ENCODE data around the gene SORCS2.

The SORCS2 gene

DNA sequence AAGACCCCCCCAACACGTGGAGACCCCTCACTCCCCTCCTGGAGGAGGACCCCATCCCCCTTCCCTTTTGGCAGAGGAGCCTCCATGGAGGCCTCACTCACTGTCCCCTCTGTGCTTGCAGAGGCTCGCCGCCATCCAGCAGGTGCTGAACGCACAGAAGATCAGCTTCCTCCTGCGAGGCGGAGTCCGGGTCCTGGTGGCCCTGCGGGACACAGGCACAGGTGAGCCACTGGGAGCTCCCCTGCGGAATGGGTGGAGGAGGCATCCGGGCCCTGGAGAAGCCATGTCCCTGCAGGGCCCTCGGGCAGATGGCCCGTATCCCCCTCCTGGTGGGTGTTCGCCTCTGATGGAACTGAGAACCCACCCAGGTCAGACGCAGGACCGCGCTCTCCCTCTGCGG, 540.9 kb downstream of the SORCS2 start:
- no peak for DNase-seq (ENCODE audit: low spot score)

DNA sequence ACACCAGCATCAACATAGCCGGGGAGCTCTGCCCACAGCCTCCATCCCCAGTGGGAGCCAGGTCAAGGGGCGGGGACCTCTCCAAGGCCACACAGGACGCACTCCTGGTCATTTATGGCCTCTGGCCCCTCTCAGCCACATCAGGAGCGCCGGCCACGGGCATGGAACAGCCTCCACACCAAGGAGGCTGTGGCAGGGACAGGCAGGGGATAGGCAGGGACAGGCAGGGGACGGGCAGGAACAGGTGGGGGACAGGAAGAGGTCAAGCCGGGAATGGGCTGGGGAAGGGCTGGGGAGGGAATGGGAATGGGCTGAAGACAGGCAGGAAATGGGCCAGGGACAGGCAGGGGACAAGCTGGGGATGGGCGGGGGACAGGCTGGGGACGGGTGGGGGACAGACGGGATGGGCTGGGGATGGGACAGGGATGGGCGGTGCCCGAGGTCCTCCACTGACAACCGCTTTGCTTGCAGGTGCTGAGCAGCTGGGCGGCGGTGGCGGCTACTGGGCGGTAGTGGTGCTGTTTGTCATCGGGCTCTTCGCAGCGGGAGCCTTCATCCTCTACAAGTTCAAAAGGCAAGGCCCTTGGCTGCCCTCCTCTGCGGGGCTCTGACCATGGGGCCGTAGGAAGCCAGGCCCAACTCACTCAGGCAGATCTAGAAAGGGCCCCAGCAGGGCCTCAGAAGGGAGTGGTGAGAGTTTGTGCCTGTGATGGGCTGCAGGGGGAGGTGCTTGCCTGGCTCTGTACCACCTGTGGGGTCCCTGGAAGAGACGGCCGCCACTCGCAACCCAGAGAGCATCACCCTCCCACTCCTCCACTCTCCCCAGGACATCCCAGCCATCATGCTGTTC, 541.7 kb downstream of the SORCS2 start:
- DNase-seq (ENCODE audit: low spot score) = no peak

DNA sequence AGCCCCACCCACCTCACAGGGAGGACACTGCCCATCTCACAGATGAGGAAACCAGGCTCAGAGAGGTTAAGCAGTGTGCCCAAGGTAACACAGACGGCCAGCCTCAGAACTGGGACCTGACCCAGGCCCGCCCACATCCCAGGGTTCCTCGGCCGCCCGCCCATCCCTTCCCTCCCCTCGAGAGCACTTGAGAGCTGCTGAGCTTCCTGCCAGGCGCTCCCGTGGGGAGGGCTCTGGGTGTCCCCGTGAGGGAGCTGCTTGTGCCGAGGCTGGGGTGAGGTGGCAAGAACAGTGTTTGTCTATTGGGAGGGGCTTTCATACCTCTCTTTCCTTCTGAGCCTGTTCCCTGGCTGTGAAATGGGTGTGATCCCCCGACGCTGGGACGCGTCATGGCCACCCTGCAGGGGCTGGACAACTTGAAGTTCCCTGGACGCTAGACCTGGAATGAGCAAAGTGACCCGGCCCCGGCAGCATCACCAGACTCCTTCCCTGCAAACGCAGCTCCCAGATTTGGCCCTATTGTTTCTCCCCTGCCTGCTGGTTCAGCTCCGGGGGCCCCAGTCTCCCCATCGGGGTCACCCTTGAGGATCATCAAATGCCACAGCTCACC, 542.4 kb downstream of the SORCS2 start:
- DNase-seq (ENCODE audit: low spot score) = no peak

GRCh38 chr4:7735395-7735794, 543.1 kb downstream of the SORCS2 start:
- no peak for DNase-seq (ENCODE audit: low spot score)

GRCh38 chr4:7735961-7736360, 543.6 kb downstream of the SORCS2 start:
- DNase-seq (ENCODE audit: low spot score) = no peak

DNA sequence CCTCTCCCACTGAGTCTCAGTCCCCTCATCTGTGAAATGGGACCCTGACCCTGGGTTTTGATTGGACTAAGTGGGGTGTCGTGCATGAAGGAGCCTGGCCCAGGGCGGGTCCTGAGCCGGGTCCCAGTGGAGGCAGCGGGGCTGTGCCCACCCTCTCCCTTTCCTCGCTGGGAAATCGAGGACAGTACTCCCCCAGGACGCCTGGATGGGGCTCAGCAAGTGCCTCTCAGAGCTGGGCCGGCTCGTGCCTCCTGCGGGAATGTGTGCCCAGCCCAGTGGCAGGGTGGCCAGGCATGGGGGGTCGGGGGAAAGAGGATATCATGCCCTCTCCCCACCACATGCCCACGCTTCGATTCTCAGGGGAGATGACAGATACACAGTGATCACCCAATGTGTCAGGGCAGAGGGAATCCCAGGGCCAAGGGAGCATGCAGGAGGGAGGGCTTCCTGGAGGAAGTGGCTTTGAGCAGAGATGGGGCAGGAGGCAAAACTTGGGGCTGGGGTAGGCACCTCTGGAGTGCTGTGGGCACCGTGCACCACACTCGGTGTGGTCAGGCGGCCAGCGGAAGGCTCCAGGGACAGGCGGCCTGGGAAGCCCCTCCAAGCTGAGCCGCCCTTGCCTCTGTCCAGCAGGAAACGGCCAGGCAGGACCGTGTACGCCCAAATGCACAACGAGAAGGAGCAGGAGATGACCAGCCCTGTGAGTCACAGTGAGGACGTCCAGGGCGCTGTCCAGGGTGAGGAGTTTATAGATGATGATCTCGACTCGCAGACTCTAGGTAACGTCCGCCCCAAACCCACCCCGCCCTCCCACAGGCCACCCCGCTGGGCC, 544.3 kb downstream of the SORCS2 start:
- DNase-seq (ENCODE audit: low spot score) = no peak

- no peak for DNase-seq (ENCODE audit: low spot score)
Measured at GRCh38 chr4:7737268-7737645, 544.9 kb downstream of the SORCS2 start.

DNA sequence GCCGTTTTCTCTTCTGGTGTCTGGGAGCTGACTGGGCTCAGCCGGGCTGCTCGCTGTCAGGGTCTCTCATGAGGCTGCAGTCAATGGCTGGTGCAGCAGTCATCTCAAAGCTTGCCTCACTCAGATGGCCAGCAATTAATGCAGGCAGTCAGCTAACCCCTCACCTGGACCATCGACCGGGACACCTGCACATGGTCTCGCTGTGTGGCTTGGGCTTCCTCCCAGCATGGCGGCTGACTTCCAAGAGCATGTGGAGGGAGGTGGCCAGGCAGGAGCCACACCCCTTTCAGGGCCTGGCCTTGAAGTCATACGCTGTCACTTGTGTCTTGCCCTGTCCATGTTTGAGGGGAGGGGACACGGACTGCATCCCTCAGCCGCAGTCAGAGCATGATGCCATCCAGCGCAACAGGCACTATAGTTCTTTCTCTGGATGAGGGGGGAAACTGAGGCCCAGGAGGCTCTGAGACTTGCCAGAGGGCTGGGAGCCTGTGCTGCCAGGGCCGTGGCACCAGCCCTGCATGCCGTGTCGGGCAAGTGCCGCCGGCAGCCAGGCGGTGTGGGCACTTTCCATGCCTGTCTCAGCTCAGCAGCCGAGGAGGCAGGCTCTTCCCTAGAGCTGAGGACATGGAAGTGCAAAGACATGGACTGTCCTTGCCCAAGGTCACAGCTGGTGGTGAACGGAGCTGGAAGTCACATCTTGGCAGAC, 545.6 kb downstream of the SORCS2 start:
- DNase-seq (ENCODE audit: low spot score) = no peak

GRCh38 chr4:7738458-7739076, 546.2 kb downstream of the SORCS2 start:
- no peak for DNase-seq (ENCODE audit: low spot score)

- DNase-seq (ENCODE audit: low spot score) = no peak
Measured at GRCh38 chr4:7739077-7739917, 547.0 kb downstream of the SORCS2 start.

DNA sequence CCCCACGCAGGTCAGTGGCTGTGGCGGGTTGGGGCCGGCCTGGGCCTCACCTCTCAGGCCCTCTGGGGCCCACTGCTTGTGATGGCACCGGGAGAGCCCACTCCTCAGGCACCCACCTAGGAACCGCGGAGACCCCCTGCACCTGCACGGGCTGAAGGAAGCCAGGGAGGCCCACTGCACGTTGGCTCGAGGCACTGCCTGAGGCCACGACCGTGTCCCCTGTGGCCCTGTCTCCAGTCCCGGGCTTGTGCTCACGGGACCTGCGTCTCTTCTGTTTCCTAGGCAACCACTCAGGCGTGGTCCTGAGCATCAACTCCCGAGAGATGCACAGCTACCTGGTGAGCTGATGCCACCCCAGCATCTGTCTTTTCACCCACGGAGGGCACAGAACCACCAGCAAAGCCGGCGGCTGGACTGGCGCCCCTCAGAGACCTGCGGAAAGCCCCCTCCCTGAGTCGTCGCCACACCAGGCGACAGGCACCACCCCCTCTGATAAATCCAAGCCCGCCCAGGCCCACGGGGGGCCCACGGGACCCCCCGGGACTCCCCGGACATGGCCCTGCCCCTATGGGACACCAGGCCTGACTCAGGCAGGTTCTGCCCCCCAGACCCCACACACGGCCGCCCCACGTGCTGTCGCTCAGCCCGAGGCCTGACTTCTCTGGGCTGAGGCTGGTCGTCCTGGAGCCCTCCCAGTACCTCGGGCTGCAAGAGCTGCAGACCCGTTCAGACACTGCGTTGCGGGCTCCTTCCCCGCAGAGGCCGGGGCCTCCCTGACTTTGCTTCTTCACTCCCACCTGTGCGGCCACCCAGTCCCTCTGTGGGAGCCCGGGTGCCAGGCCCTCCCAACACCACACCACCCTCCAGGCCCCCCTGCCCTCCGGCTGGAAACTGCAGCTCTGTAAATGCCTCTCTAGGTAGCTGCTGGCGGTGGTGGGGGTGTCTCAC, 547.9 kb downstream of the SORCS2 start:
- no peak for DNase-seq (ENCODE audit: low spot score)

DNA sequence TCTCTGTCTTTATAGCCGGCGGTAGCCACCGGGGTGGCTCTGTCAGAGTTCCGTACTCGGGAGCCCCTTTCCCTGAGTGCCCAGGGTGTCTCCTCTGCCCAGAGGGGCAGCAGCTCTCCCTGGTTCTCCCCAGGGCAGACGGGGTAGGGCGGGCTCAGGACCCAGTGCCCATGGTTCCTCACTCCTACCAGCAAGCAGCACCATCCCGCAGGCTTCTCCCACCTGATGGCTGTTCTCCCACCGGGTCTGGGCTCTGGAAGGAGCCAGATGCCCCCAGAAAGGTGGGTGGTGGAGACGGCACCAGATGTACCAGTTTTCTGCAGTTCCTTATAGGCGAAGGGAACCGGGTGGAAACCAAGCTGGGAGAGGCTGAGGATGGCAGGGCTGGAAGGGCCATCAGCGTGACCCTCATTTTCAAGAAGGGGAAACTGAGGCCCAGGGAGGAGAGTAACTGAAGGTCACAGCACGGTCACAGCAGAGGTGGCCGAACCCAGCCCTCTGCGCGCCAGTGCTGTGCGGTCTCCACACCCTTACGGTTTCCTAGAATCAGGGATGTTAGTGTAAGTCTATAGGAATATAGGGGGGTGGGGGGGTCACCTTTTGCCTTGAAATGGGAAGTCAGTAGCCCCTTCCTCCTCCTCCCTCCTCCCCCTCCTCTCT, 548.7 kb downstream of the SORCS2 start:
- no peak for DNase-seq (ENCODE audit: low spot score)

DNA sequence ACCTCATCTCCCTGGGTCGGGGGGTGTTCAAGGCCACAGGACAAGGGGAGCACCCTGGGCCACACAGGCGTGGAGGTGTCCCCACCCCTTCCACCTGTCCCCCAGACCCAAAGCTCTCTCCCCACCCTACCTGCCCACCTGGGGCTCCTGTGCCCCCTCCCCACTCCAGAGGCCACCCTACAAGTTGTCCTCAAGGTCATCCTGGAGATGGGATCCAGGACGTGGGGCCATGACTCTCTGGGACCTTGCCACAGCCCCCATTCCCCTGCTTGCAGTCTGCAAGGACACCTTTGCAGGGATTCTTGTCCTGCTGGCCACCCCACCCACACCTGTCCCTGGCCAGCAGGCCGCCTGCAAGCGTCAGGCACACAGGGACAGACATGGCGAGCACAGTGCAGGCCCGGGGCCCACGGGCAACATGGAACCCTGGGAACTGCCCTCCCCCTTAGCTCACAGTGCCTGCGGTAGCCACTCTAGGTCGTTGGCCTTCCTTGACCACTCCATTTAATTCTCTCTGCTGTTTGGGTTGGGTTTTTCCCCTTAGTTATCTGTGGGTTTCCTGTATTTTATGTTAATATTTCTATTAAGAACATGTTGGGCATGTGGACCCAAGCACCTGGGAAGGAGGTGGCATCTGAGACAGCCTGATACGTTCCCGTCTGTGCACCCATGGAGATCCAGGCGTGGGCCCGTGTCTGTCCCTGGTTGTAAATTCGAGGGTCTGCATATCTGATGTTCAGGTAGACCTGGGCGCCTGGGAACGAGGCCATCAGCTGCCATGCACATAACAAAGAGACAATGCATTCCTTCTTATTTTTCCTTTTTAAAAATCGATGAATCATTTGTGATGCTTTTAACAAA, 549.8 kb downstream of the SORCS2 start:
- DNase-seq (ENCODE audit: low spot score) = no peak

DNA sequence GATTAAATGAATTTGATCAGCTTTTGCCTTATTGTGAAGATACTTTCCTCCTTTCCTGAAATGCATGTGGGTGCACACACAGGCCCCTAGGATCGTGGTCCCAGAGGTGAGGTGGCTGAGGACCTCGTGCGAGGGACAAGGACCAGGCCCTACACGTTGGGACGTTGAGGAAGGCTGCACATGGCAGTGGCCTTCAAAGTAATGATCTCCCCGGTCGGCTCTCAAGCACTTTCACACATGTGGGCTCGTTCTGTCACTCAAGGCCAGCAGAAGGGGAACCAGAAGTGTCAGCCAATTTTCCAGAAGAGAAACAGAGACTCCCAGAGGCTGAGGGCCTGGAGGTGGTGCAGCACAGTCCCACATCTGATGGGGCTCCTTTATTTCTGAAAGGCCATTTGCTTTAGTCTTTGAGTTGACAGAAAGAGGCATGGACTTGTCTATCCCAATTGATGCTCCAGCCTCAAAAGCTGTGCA, 550.5 kb downstream of the SORCS2 start:
- no peak for DNase-seq (ENCODE audit: low spot score)

DNA sequence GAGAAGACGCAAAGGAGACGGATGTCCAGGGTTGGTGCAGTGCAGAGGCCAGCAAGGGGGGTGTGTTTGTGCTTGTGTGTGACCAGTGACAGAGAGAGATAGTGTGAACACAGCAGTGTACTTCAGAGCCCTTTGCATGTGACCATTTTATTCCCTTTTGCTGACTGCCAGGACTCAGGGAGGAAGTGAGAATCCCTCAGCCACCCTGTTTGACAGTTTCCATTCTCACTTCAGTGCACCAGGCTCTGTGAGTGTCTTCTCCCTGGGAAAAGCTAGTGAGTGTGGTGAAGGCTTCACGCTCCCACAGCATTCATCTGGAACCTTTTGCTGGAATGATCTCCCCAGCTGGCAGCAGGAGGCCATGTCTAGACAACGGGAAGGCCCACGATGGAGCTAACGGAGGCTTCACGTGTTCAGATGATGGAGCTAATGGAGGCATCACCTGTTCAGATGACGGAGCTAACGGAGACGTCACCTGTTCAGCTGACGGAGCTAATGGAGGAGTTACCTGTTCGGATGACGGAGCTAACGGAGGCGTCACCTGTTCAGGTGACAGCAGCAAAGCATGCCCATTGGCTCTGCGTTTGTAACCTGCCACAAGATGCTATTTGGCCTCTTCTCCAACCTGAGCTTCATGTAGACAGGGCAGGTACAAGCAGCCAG, 551.9 kb downstream of the SORCS2 start:
- peak; percentile 72 for DNase-seq (ENCODE audit: low spot score)

DNA sequence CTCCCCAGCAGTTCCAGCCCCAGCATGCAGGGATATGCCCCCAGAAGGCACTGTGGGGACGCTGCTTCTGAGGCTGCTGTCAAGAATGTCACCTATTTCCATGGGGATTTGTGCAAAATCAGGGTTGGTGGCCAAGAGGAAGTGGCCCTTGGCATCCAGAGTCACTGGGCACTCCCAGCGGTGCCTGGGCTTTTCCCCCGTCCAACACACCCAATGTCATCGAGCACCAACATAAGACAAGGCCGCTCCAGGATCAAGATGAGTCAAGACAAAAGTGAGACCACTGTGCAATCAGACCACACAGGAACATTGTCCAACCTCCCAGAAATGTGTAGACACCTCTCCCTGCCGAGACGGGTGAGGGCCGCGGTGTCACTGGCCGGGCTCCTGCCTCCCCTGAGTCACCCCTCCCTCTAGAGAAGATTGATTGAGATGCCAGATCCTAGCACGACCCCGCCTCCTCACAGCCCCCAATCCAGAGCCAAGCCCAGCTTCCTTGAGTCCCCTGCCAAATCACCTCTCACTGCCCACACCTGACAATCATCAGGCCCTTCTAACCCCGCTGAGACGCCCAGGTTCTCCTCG, 553.1 kb downstream of the SORCS2 start:
- DNase-seq (ENCODE audit: low spot score) = no peak
